Skin of body (tissue), 2 donors: ENCODE data around the gene ADGRF5. TPM values are rescaled to one million over a fixed set of nuclear protein-coding genes. Genes with fewer than 3 reads are reported as not detected.

Source experiments
- DNase-seq: peaks from one replicate; lab custom pipeline; 2025; lab: John Stamatoyannopoulos, UW
- total RNA-seq: library from RNA; depleted of rRNA; stranded (reverse); fragments of >200 nt; gene quantifications from one replicate; pipeline ENCODE4 v1.2.3, GENCODE V29; 2014

Gene ADGRF5
- total RNA-seq, 1 donor from 2014 or later = 24.4 TPM

DNA sequence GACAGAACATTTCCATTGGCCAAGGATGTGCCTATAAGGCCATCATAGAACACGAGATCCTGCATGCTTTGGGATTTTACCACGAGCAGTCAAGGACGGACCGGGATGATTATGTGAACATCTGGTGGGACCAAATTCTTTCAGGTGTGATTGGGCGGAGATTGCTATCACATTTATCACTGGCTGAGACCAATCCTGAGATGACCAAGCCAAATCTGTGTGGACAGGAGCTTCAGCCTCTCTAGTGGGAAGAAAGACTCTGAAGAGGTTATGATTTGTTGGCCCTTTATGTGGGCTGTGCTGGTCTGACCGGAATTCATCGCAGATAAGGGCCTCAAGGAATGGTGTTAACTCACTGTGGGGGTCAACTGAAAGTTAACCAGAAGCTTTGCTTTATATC is 102.2 kb downstream of the ADGRF5 start:
- DNase-seq = no peak

DNA sequence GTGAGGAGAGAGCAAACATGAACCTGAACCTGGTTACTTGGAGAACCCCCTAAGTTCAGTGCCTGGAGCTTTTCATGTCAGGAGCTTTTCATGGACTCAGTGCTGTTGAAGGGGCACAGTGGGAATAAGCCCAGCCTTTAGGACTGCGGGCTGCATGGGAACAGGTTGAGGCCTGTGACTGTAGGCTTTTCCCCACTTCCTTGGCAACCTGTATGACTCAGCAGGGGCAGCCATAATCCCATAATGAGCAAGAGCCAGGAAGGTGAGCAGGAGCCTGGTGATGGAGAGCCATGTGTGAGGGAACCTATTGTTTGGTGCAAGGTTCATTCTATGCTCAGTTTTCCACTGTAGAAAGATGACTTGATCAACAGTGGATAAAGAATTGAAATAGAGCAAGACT is 105.1 kb downstream of the ADGRF5 start:
- no peak for DNase-seq

DNA sequence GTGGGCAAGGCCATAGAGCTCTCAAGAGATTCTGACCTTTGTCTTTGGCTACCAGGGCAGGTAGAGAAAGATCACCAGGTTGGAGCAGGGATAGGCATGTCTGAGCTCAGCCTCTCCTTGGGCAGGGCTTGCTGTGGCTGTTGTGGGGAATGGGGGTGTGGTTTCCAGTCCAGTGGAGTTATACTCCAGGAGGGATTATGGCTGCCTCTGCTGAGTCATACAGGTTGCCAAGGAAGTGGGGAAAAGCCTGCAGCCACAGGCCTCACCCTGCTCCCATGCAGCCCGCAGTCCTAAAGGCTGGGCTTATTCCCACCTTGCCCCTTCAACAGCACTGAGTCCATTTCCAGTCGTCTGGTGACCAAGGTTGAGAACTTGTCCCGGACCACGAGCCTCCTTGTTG is 106.6 kb downstream of the ADGRF5 start:
- DNase-seq = no peak

DNA sequence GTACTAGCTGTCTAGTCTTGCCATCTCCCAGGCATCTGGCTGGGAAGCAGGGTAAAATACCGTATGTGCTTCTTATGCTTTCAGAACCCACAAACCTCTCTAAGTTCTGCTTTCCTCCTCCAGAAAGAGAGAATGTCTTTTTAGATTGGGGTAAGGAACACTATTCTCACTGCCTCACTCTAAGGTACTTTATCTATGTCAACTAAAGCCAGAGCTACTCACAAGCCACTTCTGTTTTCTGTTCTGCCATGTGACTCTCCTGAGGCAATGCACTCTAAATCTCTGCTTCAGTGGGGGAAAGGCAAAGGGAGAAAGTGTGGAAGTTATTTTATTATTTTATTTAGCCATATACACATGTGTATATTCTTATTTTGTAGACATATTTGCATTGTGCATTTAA is 112.9 kb downstream of the ADGRF5 start:
- DNase-seq = no peak

Other genes with a start within 250 kb of the ADGRF5 start
- 0.20 TPM for gene TDRD6, start 234.1 kb downstream of the ADGRF5 start, total RNA-seq
- 2.0 TPM for gene PLA2G7, start 186.6 kb downstream of the ADGRF5 start, total RNA-seq
- not detected for gene ANKRD66, start 175.0 kb downstream of the ADGRF5 start, total RNA-seq
- gene MEP1A, start 128.5 kb downstream of the ADGRF5 start, total RNA-seq = not detected
- 0.10 TPM for gene ADGRF1, start 120.4 kb upstream of the ADGRF5 start, total RNA-seq